GM19438 (cell line): ENCODE results near the gene THSD4.
"Not testable (repeated sequence)": the region's sequence is repeated elsewhere in the genome, so short reads cannot be mapped to it uniquely, and the experiment has no call there.

Source experiments
- ATAC-seq: cut with Tn5 transposase; IDR thresholded peaks from one replicate; pipeline ENCODE4 v1.9.1; 2021; ENCODE audit warnings: low read depth; ENCODE audit not compliant: unreplicated experiment

Gene THSD4

GRCh38 chr15:71312194-71312708 is 197.0 kb downstream of the THSD4 start:
- no peak for ATAC-seq

- no peak for ATAC-seq
Observed at GRCh38 chr15:71312731-71313460, 197.6 kb downstream of the THSD4 start.

DNA sequence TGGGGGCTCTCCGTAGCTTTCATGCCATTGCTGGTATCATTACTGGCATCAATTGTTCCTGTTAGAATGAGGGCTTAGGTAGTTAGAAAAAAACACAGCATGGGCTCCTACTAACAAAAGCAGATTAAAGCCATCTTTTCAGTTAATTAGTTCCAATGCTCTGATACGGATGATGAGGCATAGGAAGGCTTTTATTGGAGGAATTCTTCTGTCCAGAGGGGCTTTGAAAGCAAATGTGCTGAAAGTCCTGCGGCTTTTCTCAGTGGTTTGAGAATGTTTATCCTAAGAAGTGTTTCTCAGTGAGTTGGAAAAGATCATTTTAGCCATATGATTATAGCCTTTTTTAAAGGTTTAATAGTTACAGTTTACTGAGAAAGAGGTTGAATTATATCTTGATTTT is 198.5 kb downstream of the THSD4 start:
- ATAC-seq = no peak

GRCh38 chr15:71314956-71315537 is 199.8 kb downstream of the THSD4 start:
- ATAC-seq = no peak

GRCh38 chr15:71316911-71317310 is 201.6 kb downstream of the THSD4 start:
- no peak for ATAC-seq

DNA sequence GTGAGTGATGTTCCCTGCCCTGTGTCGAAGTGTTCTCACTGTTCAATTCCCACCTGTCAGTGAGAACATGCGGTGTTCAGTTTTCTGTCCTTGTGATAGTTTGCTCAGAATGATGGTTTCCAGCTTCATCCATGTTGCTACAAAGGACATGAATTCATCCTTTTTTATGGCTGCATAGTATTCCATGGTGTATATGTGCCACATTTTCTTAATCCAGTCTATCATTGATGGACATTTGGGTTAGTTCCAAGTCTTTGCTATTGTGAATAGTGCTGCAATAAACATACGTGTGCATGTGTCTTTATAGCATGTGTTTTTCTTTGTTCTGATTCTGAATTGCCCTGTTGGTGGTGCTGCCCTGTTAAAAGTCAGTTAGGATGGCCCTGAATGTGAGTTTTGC is 204.2 kb downstream of the THSD4 start:
- ATAC-seq = not testable (repeated sequence)

GRCh38 chr15:71319935-71320334 is 204.7 kb downstream of the THSD4 start:
- ATAC-seq = no peak

GRCh38 chr15:71323082-71323481 is 207.8 kb downstream of the THSD4 start:
- no peak for ATAC-seq

DNA sequence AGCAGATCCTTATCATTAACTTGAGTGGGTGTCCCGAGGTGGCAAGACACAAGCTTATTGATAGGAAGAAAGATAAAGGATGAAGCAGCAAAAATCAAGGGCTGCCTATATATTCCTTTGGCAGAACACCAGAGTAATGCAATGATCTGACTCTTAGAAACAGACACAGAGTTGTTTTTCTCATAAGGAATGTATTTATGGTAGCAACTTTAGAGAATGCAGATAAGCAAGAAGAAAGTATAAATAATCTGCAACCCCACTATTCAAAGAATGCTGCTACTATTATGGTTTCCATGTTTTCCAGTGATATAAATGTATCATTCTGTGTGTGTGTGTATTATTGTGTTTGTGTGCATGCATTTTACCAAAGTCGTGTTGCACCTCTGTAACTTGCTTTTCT is 208.3 kb downstream of the THSD4 start:
- ATAC-seq = no peak

- no peak for ATAC-seq
Observed at GRCh38 chr15:71325481-71325880, 210.2 kb downstream of the THSD4 start.

GRCh38 chr15:71328453-71328852 is 213.2 kb downstream of the THSD4 start:
- no peak for ATAC-seq

DNA sequence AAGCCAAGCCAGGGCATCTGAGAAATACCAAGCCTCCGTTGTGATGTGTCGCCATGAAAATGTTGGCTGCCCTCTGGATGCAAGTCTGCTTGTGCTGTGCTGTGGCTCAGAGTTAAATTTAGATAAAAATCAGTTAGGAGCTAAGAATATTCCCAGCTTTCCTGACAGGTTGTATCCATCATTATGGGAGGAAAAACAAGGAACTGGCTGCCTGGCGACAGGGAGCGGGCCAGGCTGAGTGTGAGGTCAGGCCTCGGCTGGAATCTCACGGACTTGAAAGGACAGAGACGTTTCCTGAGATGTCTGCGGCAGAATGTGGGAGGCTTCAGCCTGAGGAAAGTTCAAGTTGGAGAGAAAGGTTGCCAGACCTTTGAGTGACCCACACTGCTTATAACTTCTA is 213.8 kb downstream of the THSD4 start:
- ATAC-seq = no peak

DNA sequence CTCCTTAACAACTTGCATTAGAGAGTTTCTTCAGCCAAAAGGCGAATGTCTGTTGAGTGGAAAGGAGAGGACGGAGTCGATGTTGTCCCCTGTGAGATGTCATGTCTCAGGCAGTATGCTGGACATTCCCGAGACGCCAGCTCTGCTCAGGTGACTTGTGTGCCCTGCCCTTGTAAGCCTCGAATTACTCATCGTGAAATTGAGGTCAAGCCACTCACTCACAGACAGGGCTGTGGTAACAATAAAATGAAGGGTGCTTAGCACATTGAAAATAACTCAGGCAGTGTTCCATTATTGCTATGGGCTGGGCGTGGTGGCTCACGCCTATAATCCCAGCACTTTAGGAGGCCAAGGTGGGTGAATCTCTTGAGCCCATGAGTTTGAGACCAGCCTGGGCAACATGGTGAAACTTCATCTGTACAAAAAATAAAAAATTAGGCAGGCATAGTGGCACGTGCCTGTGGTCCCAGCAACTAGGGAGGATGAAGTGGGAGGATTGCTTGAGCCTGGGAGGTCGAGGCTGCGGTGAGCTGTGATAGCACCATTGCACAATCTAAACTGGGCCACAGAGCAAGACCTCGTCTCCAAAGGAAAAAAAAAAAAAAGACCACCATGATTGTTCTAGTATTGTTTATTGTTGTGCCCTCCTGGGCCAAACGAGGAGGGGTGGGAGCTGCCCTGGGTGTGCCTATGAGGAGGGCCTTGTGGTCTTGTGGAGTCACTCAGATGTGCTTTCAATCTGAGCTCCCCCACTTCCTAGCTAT is 214.4 kb downstream of the THSD4 start:
- ATAC-seq = no peak

DNA sequence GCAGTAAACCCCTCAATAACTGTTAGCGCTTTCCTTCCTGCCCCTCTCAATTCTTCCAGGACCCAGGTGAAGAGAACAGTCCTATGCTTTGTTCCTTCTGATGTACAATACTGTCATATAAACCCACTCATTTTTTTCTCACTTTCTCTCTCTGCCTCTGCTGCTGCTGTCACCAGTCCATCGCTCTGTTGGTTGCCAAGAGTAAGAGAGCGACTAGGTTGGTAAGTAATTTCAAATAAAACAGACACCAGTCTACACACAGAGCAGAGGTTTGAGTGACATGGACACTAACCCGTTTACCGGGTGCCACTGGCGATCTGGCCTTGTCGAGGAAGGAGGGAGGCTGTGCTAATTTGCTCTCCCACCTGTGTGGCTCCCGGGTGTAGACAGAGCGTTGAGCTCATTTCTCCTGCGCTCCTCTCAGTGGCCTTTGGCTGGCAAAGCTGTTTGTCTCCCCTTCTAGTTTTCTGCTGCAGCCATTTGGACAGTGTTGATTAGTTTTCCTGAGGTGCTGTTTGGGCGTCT is 215.4 kb downstream of the THSD4 start:
- no peak for ATAC-seq

- ATAC-seq = no peak
Observed at GRCh38 chr15:71331173-71331572, 215.9 kb downstream of the THSD4 start.

GRCh38 chr15:71332431-71333004 is 217.2 kb downstream of the THSD4 start:
- ATAC-seq = no peak

GRCh38 chr15:71333136-71333700 is 217.9 kb downstream of the THSD4 start:
- ATAC-seq = no peak

DNA sequence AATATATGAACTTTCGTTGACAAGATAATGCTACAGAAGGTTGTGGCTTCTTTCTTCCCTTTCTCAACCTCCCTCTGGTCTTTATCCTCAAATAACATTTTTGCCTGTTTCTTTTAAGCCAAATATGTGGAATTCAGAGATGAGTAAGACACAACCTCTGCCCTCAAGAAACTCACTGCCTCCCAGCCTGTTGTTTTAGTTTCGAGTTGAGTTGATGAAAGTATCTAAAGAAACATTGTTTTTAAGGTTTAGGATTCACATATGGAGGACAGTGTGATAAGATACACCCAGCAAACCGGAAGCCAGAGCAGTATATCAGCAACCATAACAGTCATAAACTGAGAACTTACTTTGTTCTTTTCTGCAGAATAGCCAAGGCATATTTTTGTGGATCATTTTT is 218.6 kb downstream of the THSD4 start:
- no peak for ATAC-seq

- no peak for ATAC-seq
Observed at GRCh38 chr15:71334434-71334833, 219.2 kb downstream of the THSD4 start.

DNA sequence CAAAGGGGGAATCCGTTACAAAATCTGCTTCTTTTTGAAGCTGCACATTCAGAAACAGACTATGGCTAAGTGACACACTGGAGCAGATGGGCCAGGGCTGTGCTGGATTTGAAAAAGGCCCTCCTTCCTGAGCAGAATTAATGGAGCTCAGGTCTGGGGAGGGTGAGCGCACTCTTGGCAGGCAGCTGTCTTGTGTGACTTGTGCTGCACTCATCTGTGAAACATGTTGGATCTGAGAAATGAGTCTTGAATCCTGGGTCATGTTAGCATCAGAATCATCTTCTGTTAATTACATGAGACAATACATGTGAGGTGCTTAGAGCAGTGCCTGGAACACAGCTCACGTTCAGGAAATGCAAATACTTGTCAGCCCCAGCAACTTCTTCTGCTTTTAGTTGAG is 219.6 kb downstream of the THSD4 start:
- no peak for ATAC-seq

- ATAC-seq = no peak
Observed at GRCh38 chr15:71335591-71335990, 220.3 kb downstream of the THSD4 start.
